Activated naive CD8-positive, alpha-beta T cell treated with anti-CD3 and anti-CD28 coated beads, Interleukin-2, amount 10 ng/mL, durations not matched to agents 7 days and 5 days (primary cell): ENCODE measurements around the gene CYP19A1. TPM values are rescaled to one million over a fixed set of nuclear protein-coding genes. Genes with fewer than 3 reads are reported as not detected.

Source experiments
- ATAC-seq: fragments of 150-1000 bp; cut with Tn5 transposase; one replicate; pipeline ENCODE4 v1.10.0; 2021; ENCODE audit warnings: low read depth, moderate library complexity
- POLR2A ChIA-PET: fragments of 350-600 bp; sonication (Branson Sonifier 250); formaldehyde crosslinking; loops from one replicate; lab custom pipeline; 2021; ENCODE audit warnings: antibody characterized with exemption; lab: Charles Lee
- DNase-seq: peaks from one replicate; pipeline ENCODE4 v3.0.0; 2021
- H3K27ac Mint-ChIP-seq: one replicate; pipeline ENCODE4 v1.8.0; 2022; ENCODE audit warnings: mild to moderate bottlenecking, mixed read lengths
- H3K27me3 Mint-ChIP-seq: one replicate; pipeline ENCODE4 v1.8.0; 2022; ENCODE audit warnings: mild to moderate bottlenecking, moderate library complexity, mixed read lengths
- H3K36me3 Mint-ChIP-seq: one replicate; pipeline ENCODE4 v1.8.0; 2021; ENCODE audit warnings: mild to moderate bottlenecking, mixed read lengths
- H3K4me1 Mint-ChIP-seq: one replicate; pipeline ENCODE4 v1.8.0; 2021; ENCODE audit warnings: mixed read lengths
- H3K4me3 Mint-ChIP-seq: one replicate; pipeline ENCODE4 v1.8.0; 2022; ENCODE audit warnings: mild to moderate bottlenecking, moderate library complexity, mixed read lengths
- H3K9me3 Mint-ChIP-seq: one replicate; pipeline ENCODE4 v1.8.0; 2021; ENCODE audit warnings: mixed read lengths
- total RNA-seq, 2 experiments: library from RNA; stranded (reverse); gene quantifications; one replicate each; pipeline ENCODE4 v1.2.3, GENCODE V29; 2021

Gene CYP19A1
- total RNA-seq, 2 experiments from 2014 or later = not detected

- H3K4me1 Mint-ChIP-seq = peaks cover 2% of the 10 kb centered on the region
These were observed 31.0 kb upstream of the CYP19A1 start for GRCh38 chr15:51369451-51369761.

GRCh38 chr15:51368751-51369450, 30.5 kb upstream of the CYP19A1 start:
- Mint-ChIP-seq H3K27me3 (peaks cover 4% of the 10 kb centered on the region), H3K4me1 (peaks cover 2% of the 10 kb centered on the region), H3K27ac (no peak overlapping the region), H3K36me3 (no peaks in the 10 kb centered on the region), H3K4me3 (no peak overlapping the region), H3K9me3 (no peaks in the 10 kb centered on the region)
- POLR2A ChIA-PET = no interaction called here
- DNase-seq = no peak
- ATAC-seq = no peak

More at GRCh38 chr15:51369451-51369761, 31.0 kb upstream of the CYP19A1 start:
- H3K9me3 Mint-ChIP-seq = no peaks in the 10 kb centered on the region
- no peak overlapping the region for H3K4me3 Mint-ChIP-seq
- no peak for DNase-seq
- H3K27me3 Mint-ChIP-seq = peaks cover 4% of the 10 kb centered on the region
- no peaks in the 10 kb centered on the region for H3K36me3 Mint-ChIP-seq
- POLR2A ChIA-PET = no interaction called here
- H3K27ac Mint-ChIP-seq = no peak overlapping the region
- no peak for ATAC-seq

GRCh38 chr15:51368307-51368706, 29.9 kb upstream of the CYP19A1 start:
- H3K9me3 Mint-ChIP-seq = no peaks in the 10 kb centered on the region
- DNase-seq = no peak
- H3K4me1 Mint-ChIP-seq = peaks cover 2% of the 10 kb centered on the region
- no peak overlapping the region for H3K4me3 Mint-ChIP-seq
- no peak for ATAC-seq
- peaks cover 4% of the 10 kb centered on the region for H3K27me3 Mint-ChIP-seq
- POLR2A ChIA-PET = no interaction called here
- H3K27ac Mint-ChIP-seq = no peak overlapping the region
- H3K36me3 Mint-ChIP-seq = no peaks in the 10 kb centered on the region

- POLR2A ChIA-PET = no interaction called here
- no peak overlapping the region for H3K27ac Mint-ChIP-seq
- H3K4me3 Mint-ChIP-seq = no peak overlapping the region
- DNase-seq (no peak), ATAC-seq (no peak)
- H3K9me3 Mint-ChIP-seq = no peaks in the 10 kb centered on the region
- H3K27me3 Mint-ChIP-seq = peaks cover 4% of the 10 kb centered on the region
- peaks cover 2% of the 10 kb centered on the region for H3K4me1 Mint-ChIP-seq
- H3K36me3 Mint-ChIP-seq = no peaks in the 10 kb centered on the region
These were observed 29.1 kb upstream of the CYP19A1 start for GRCh38 chr15:51367322-51367976.

GRCh38 chr15:51366920-51367319, 28.5 kb upstream of the CYP19A1 start:
- DNase-seq (no peak), ATAC-seq (no peak)
- H3K4me3 Mint-ChIP-seq = no peak overlapping the region
- POLR2A ChIA-PET = no interaction called here
- no peak overlapping the region for H3K27ac Mint-ChIP-seq
- H3K36me3 Mint-ChIP-seq = no peaks in the 10 kb centered on the region
- H3K9me3 Mint-ChIP-seq = no peaks in the 10 kb centered on the region
- H3K4me1 Mint-ChIP-seq = peaks cover 2% of the 10 kb centered on the region
- H3K27me3 Mint-ChIP-seq = peaks cover 4% of the 10 kb centered on the region

GRCh38 chr15:51366071-51366470, 27.7 kb upstream of the CYP19A1 start:
- DNase-seq (no peak), ATAC-seq (no peak)
- H3K27ac Mint-ChIP-seq = no peak overlapping the region
- H3K9me3 Mint-ChIP-seq = no peaks in the 10 kb centered on the region
- no peak overlapping the region for H3K4me3 Mint-ChIP-seq
- POLR2A ChIA-PET = no interaction called here
- peaks cover 2% of the 10 kb centered on the region for H3K4me1 Mint-ChIP-seq
- H3K27me3 Mint-ChIP-seq = peaks cover 4% of the 10 kb centered on the region
- no peaks in the 10 kb centered on the region for H3K36me3 Mint-ChIP-seq

- POLR2A ChIA-PET = interaction anchor here (0.6 kb wide), 1 partner anchor 552 kb away, joined by 6 read pairs; no protein-coding TSS in a partner anchor
- no peaks in the 10 kb centered on the region for H3K9me3 Mint-ChIP-seq
These were observed 27.0 kb upstream of the CYP19A1 start for GRCh38 chr15:51365417-51365816.

GRCh38 chr15:51363383-51363782, 25.0 kb upstream of the CYP19A1 start:
- H3K4me3 Mint-ChIP-seq = no peak overlapping the region
- ATAC-seq (no peak), DNase-seq (no peak)
- POLR2A ChIA-PET = no interaction called here
- peaks cover 4% of the 10 kb centered on the region for H3K27me3 Mint-ChIP-seq
- no peaks in the 10 kb centered on the region for H3K9me3 Mint-ChIP-seq
- no peak overlapping the region for H3K27ac Mint-ChIP-seq
- H3K36me3 Mint-ChIP-seq = no peaks in the 10 kb centered on the region
- H3K4me1 Mint-ChIP-seq = no peaks in the 10 kb centered on the region

More at GRCh38 chr15:51365417-51365816, 27.0 kb upstream of the CYP19A1 start:
- Mint-ChIP-seq H3K36me3 (no peaks in the 10 kb centered on the region), H3K4me3 (no peak overlapping the region), H3K4me1 (peaks cover 2% of the 10 kb centered on the region), H3K27ac (no peak overlapping the region), H3K27me3 (peaks cover 4% of the 10 kb centered on the region)
- ATAC-seq (no peak), DNase-seq (no peak)

GRCh38 chr15:51359981-51360380, 21.6 kb upstream of the CYP19A1 start:
- H3K4me1 Mint-ChIP-seq = peaks cover 2% of the 10 kb centered on the region
- DNase-seq (no peak), ATAC-seq (no peak)
- no peak overlapping the region for H3K4me3 Mint-ChIP-seq
- POLR2A ChIA-PET = no interaction called here
- no peaks in the 10 kb centered on the region for H3K9me3 Mint-ChIP-seq
- H3K27me3 Mint-ChIP-seq = peaks cover 4% of the 10 kb centered on the region
- no peak overlapping the region for H3K27ac Mint-ChIP-seq
- H3K36me3 Mint-ChIP-seq = no peaks in the 10 kb centered on the region

GRCh38 chr15:51356983-51357382, 18.6 kb upstream of the CYP19A1 start:
- POLR2A ChIA-PET = no interaction called here
- Mint-ChIP-seq H3K27ac (no peak overlapping the region), H3K9me3 (no peaks in the 10 kb centered on the region), H3K36me3 (no peaks in the 10 kb centered on the region), H3K27me3 (peaks cover 5% of the 10 kb centered on the region), H3K4me1 (peaks cover 2% of the 10 kb centered on the region), H3K4me3 (no peak overlapping the region)
- ATAC-seq = no peak
- no peak for DNase-seq

- H3K36me3 Mint-ChIP-seq = no peaks in the 10 kb centered on the region
- peaks cover 11% of the 10 kb centered on the region for H3K27me3 Mint-ChIP-seq
- DNase-seq (no peak), ATAC-seq (no peak)
- peaks cover 2% of the 10 kb centered on the region for H3K4me1 Mint-ChIP-seq
- no peak overlapping the region for H3K27ac Mint-ChIP-seq
- H3K4me3 Mint-ChIP-seq = no peak overlapping the region
- no peaks in the 10 kb centered on the region for H3K9me3 Mint-ChIP-seq
- POLR2A ChIA-PET = no interaction called here
These were observed 17.8 kb upstream of the CYP19A1 start for GRCh38 chr15:51356147-51356546.

GRCh38 chr15:51355096-51355495, 16.7 kb upstream of the CYP19A1 start:
- Mint-ChIP-seq H3K27ac (no peak overlapping the region), H3K27me3 (peaks cover 11% of the 10 kb centered on the region), H3K4me1 (peaks cover 2% of the 10 kb centered on the region), H3K4me3 (no peak overlapping the region), H3K36me3 (no peaks in the 10 kb centered on the region), H3K9me3 (no peaks in the 10 kb centered on the region)
- ATAC-seq (no peak), DNase-seq (no peak)
- POLR2A ChIA-PET = no interaction called here

GRCh38 chr15:51353976-51354375, 15.6 kb upstream of the CYP19A1 start:
- Mint-ChIP-seq H3K36me3 (no peaks in the 10 kb centered on the region), H3K27ac (no peak overlapping the region), H3K4me1 (peaks cover 2% of the 10 kb centered on the region), H3K9me3 (no peaks in the 10 kb centered on the region), H3K4me3 (no peak overlapping the region), H3K27me3 (peaks cover 11% of the 10 kb centered on the region)
- no peak for ATAC-seq
- no peak for DNase-seq
- POLR2A ChIA-PET = no interaction called here

GRCh38 chr15:51350723-51351122, 12.3 kb upstream of the CYP19A1 start:
- H3K9me3 Mint-ChIP-seq = no peaks in the 10 kb centered on the region
- peaks cover 19% of the 10 kb centered on the region for H3K27me3 Mint-ChIP-seq
- no peak overlapping the region for H3K4me3 Mint-ChIP-seq
- no peak overlapping the region for H3K27ac Mint-ChIP-seq
- H3K4me1 Mint-ChIP-seq = no peaks in the 10 kb centered on the region
- no peaks in the 10 kb centered on the region for H3K36me3 Mint-ChIP-seq
- POLR2A ChIA-PET = no interaction called here
- no peak for ATAC-seq
- no peak for DNase-seq
